Measurements from ENCODE around the gene KLK13. TPM values are rescaled to one million over a fixed set of nuclear protein-coding genes. Genes with fewer than 3 reads are reported as not detected.

KLK13 gene
- polyA plus RNA-seq, 3 donors: not detected

- WGBS (ENCODE audit: insufficient coverage): 97% methylated on average over 17 of the region's 20 CpGs
- H2AFZ ChIP-seq (ENCODE audit: insufficient read depth, low read depth, low read length, poor library complexity, severe bottlenecking): no peak overlapping the region
- H4K20me1 ChIP-seq (ENCODE audit: insufficient read depth, low read length): peaks cover 21% of the 10 kb centered on the region
- DNase-seq: no peak
- H3K27me3 ChIP-seq (ENCODE audit: control insufficient read depth in 2 of 2, insufficient read depth in 2 of 2, low read length in 2 of 2): no peaks in the 10 kb centered on the region
- H3K36me3 ChIP-seq (replicated peaks in 1 of 2; ENCODE audit: control insufficient read depth in 1 of 2, insufficient read depth in 2 of 2, low read length in 2 of 2): peaks cover 14 to 46% of the 10 kb centered on the region in 2 donors
- Mint-ChIP-seq H3K4me1 (peaks cover 21% of the 10 kb centered on the region), H3K27ac (no peak overlapping the region), H3K36me3 (peaks cover 29 to 54% of the 10 kb centered on the region in 2 donors), H3K4me3 (no peak overlapping the region), H3K9me3 (peaks cover 0 to 3% (median 0%) of the 10 kb centered on the region in 7 donors), H3K27me3 (ENCODE audit: low read depth in 3 of 3) (peaks cover 3 to 8% (median 4%) of the 10 kb centered on the region in 3 donors)
- peaks cover 10 to 13% of the 10 kb centered on the region in 2 donors for H3K4me1 ChIP-seq (ENCODE audit: control insufficient read depth in 1 of 2, insufficient read depth in 2 of 2, low read length in 2 of 2)
- TF ChIP-seq CTCF (IDR thresholded peaks at IDR 0.05): no peak
- no peak overlapping the region for H3K4me3 ChIP-seq (replicated peaks in 1 of 3; ENCODE audit: low read depth in 2 of 3, low read length in 3 of 3)
- H3K4me2 ChIP-seq (replicated peaks; ENCODE audit: extremely low read depth, low read length, poor library complexity, severe bottlenecking): no peak overlapping the region
- intact Hi-C loops (cut with micrococcal nuclease): no loop called here
- H3K9me3 ChIP-seq (replicated peaks in 1 of 2; ENCODE audit: control insufficient read depth in 1 of 2, insufficient read depth in 1 of 2, low read length in 2 of 2): no peaks in the 10 kb centered on the region
- H3K79me2 ChIP-seq (ENCODE audit: insufficient read depth, low read length): peaks cover 8% of the 10 kb centered on the region
- no peak overlapping the region for H3K27ac ChIP-seq (ENCODE audit: low read depth in 1 of 2, low read length in 2 of 2)
- no peak overlapping the region for H3K9ac ChIP-seq (ENCODE audit: insufficient read depth, low read length, poor library complexity, severe bottlenecking)
These were observed 32.9 kb upstream of the KLK13 start for GRCh38 chr19:51097796-51098195.

- H3K4me3 Mint-ChIP-seq: peak overlapping the region in 1 of 2 donors; percentile 7
- peak; percentile 53 for TF ChIP-seq CTCF (IDR thresholded peaks at IDR 0.05)
- Histone ChIP-seq H3K4me3 (replicated peaks in 1 of 3; ENCODE audit: low read depth in 2 of 3, low read length in 3 of 3) (no peak overlapping the region), H3K9me3 (replicated peaks in 1 of 2; ENCODE audit: control insufficient read depth in 1 of 2, insufficient read depth in 1 of 2, low read length in 2 of 2) (no peaks in the 10 kb centered on the region), H3K4me2 (replicated peaks; ENCODE audit: extremely low read depth, low read length, poor library complexity, severe bottlenecking) (no peak overlapping the region), H3K27ac (ENCODE audit: low read depth in 1 of 2, low read length in 2 of 2) (peak overlapping the region in 1 of 2 donors; percentile 62), H3K79me2 (ENCODE audit: insufficient read depth, low read length) (peaks cover 5% of the 10 kb centered on the region), H2AFZ (ENCODE audit: insufficient read depth, low read depth, low read length, poor library complexity, severe bottlenecking) (no peak overlapping the region), H3K9ac (ENCODE audit: insufficient read depth, low read length, poor library complexity, severe bottlenecking) (no peak overlapping the region), H3K4me1 (ENCODE audit: control insufficient read depth in 1 of 2, insufficient read depth in 2 of 2, low read length in 2 of 2) (peaks cover 10 to 13% of the 10 kb centered on the region in 2 donors), H3K27me3 (ENCODE audit: control insufficient read depth in 2 of 2, insufficient read depth in 2 of 2, low read length in 2 of 2) (no peaks in the 10 kb centered on the region), H3K36me3 (replicated peaks in 1 of 2; ENCODE audit: control insufficient read depth in 1 of 2, insufficient read depth in 2 of 2, low read length in 2 of 2) (peaks cover 9 to 41% of the 10 kb centered on the region in 2 donors), H4K20me1 (ENCODE audit: insufficient read depth, low read length) (peaks cover 16% of the 10 kb centered on the region)
- WGBS (ENCODE audit: insufficient coverage): 7% methylated on average over 3 of the region's 8 CpGs
- intact Hi-C loops (cut with micrococcal nuclease): no loop called here
- peak; percentile 31 to 60 (median 54) for DNase-seq
- H3K4me1 Mint-ChIP-seq: peaks cover 19% of the 10 kb centered on the region
- H3K27ac Mint-ChIP-seq: peak overlapping the region in 3 of 7 donors; percentile 11 to 80 (median 70)
- peaks cover 0 to 3% (median 0%) of the 10 kb centered on the region in 7 donors for H3K9me3 Mint-ChIP-seq
- peaks cover 3 to 8% (median 4%) of the 10 kb centered on the region in 3 donors for H3K27me3 Mint-ChIP-seq (ENCODE audit: low read depth in 3 of 3)
- H3K36me3 Mint-ChIP-seq: peaks cover 23 to 48% of the 10 kb centered on the region in 2 donors
These were observed 32.4 kb upstream of the KLK13 start for GRCh38 chr19:51097166-51097738.
